Measurements from ENCODE around the gene SPAST. TPM values are rescaled to one million over a fixed set of nuclear protein-coding genes. Genes with fewer than 3 reads are reported as not detected.
"Not testable (repeated sequence)": the region's sequence is repeated elsewhere in the genome, so short reads cannot be mapped to it uniquely, and the experiment has no call there.

SPAST gene
- total RNA-seq, 2 donors from 2014 or later: 6.7 to 9.0 TPM

DNA sequence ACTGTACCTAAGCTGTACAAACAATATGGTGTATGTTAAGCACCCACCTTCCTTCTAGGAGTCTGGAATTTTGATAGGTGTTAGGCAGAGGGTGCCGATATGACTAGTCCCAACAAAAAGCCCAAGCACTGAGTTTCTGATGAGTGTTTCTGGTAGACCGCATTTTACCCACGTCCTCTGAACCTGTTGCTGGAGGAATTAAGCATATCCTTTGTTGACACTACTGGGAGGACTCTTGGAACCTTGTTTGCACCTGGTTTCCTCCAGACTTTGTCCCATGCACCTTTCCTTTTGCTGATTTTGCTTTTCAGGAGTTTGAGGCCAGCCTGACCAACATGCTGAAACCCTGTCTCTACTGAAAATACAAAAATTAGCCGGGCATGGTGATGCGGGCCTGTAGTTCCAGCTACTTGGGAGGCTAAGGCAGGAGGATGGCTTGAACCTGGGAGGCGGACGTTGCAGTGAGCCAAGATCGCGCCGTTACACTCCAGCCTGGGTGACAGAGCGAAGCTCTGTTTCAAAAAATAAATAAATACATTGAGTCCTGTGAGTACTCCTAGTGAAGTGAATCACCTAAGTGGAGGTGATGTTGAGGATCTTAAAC lies 11.4 kb upstream of the SPAST start:
- Histone ChIP-seq H3K4me3 (no peak overlapping the region), H3K27ac (no peak overlapping the region), H3K36me3 (no peaks in the 10 kb centered on the region), H3K27me3 (no peaks in the 10 kb centered on the region), H3K9me3 (no peaks in the 10 kb centered on the region), H3K4me1 (no peaks in the 10 kb centered on the region)
- TF ChIP-seq, protein P1, sequence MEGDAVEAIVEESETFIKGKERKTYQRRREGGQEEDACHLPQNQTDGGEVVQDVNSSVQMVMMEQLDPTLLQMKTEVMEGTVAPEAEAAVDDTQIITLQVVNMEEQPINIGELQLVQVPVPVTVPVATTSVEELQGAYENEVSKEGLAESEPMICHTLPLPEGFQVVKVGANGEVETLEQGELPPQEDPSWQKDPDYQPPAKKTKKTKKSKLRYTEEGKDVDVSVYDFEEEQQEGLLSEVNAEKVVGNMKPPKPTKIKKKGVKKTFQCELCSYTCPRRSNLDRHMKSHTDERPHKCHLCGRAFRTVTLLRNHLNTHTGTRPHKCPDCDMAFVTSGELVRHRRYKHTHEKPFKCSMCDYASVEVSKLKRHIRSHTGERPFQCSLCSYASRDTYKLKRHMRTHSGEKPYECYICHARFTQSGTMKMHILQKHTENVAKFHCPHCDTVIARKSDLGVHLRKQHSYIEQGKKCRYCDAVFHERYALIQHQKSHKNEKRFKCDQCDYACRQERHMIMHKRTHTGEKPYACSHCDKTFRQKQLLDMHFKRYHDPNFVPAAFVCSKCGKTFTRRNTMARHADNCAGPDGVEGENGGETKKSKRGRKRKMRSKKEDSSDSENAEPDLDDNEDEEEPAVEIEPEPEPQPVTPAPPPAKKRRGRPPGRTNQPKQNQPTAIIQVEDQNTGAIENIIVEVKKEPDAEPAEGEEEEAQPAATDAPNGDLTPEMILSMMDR (IDR thresholded peaks at IDR 0.05): no peak
- DNase-seq (ENCODE audit: low spot score): no peak

GRCh38 chr2:32054583-32054982 lies 8.8 kb upstream of the SPAST start:
- not testable (repeated sequence) for H3K27me3 ChIP-seq; H3K36me3 ChIP-seq; H3K27ac ChIP-seq; H3K9me3 ChIP-seq; H3K4me3 ChIP-seq; DNase-seq (ENCODE audit: low spot score); H3K4me1 ChIP-seq

GRCh38 chr2:32058130-32058529 lies 5.2 kb upstream of the SPAST start:
- no peaks in the 10 kb centered on the region for H3K9me3 ChIP-seq
- H3K27me3 ChIP-seq: no peaks in the 10 kb centered on the region
- no peak for DNase-seq (ENCODE audit: low spot score)
- no peak overlapping the region for H3K27ac ChIP-seq
- TF ChIP-seq, protein P1 (IDR thresholded peaks at IDR 0.05): no peak
- H3K4me3 ChIP-seq: no peak overlapping the region
- no peaks in the 10 kb centered on the region for H3K36me3 ChIP-seq
- no peaks in the 10 kb centered on the region for H3K4me1 ChIP-seq

GRCh38 chr2:32060266-32060665 lies 3.1 kb upstream of the SPAST start:
- DNase-seq (ENCODE audit: low spot score): no peak
- Histone ChIP-seq H3K4me3 (no peak overlapping the region), H3K9me3 (no peaks in the 10 kb centered on the region), H3K27ac (no peak overlapping the region), H3K27me3 (no peaks in the 10 kb centered on the region), H3K36me3 (no peaks in the 10 kb centered on the region), H3K4me1 (peaks cover 0 to 11% of the 10 kb centered on the region in 2 donors)
- TF ChIP-seq, protein P1 (IDR thresholded peaks at IDR 0.05): no peak

GRCh38 chr2:32061430-32061829 lies 1.9 kb upstream of the SPAST start:
- TF ChIP-seq, protein P1 (IDR thresholded peaks at IDR 0.05): no peak
- H3K27me3 ChIP-seq: no peaks in the 10 kb centered on the region
- H3K27ac ChIP-seq: no peak overlapping the region
- no peaks in the 10 kb centered on the region for H3K9me3 ChIP-seq
- H3K4me1 ChIP-seq: peaks cover 0 to 15% of the 10 kb centered on the region in 2 donors
- DNase-seq (ENCODE audit: low spot score): no peak
- H3K4me3 ChIP-seq: no peak overlapping the region
- no peaks in the 10 kb centered on the region for H3K36me3 ChIP-seq

DNA sequence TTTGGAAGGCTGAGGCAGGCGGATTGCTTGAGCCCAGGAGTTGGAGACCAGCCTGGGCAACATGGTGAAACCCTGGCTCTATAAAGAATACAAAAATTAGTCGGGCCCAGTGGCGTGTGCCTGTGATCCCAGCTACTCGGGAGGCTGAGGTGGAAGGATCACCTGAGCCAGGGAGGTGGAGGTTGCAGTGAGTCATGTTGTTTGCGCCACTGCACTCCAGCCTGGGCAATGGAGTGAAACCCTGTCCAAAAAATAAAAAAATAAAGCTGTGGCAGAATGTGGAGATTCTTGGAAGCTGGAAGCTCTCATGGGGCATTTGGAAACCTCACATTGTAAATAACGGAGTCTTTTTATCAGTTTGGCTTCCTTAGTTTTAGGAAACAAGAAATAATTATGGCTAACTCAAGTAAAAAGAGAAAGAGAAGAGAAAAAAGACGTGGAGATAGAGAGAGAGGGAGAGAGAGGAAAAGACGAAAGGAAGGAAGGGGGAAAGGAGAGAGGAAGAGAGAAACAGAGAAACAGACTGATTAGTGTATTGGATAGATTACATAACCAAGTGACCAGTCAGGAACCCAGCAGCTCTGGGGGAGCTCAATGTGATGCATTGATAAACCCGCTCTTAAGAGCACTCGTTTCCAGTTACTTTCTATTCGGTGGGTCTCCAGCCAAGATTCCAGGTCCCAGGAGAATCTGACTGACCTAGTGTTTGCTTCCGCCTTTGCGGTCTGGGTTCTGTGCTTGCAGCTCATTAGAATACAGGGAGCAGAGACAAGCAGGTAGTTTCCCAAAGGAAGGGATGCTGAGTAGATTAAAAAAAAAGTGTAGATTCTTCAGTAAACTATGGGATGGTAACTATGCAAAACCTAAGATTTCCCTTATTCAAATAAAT lies 1.1 kb upstream of the SPAST start:
- TF ChIP-seq, protein P1 (IDR thresholded peaks at IDR 0.05): no peak
- Histone ChIP-seq H3K27ac (peak overlapping the region; percentile 93 to 96), H3K9me3 (no peaks in the 10 kb centered on the region), H3K4me1 (peaks cover 0 to 15% of the 10 kb centered on the region in 2 donors), H3K4me3 (peak overlapping the region; percentile 76 to 94), H3K36me3 (no peaks in the 10 kb centered on the region), H3K27me3 (no peaks in the 10 kb centered on the region)
- peak; percentile 69 for DNase-seq (ENCODE audit: low spot score)
